HepG2 (cell line): Measurements from ENCODE around the gene ADAMTS15. TPM values are rescaled to one million over a fixed set of nuclear protein-coding genes. Genes with fewer than 3 reads are reported as not detected.

Experiments used
- ATAC-seq: fragments of 200-7000 bp; cut with Tn5 transposase; 3 replicates; pipeline ENCODE4 v1.9.1; 2020; ENCODE audit warnings: mild to moderate bottlenecking, moderate library complexity
- BruUV-seq: library from RNA; stranded (reverse); fragments of 400-500 nt; replicated peaks from 2 replicates; lab custom pipeline; 2021; lab: Mats Ljungman, UMichigan
- CTCF ChIA-PET: fragments of 300-600 bp; formaldehyde crosslinking; extraction: SDS; loops from one replicate; lab custom pipeline; 2021; ENCODE audit warnings: low total read pairs, inconsistent platforms, low intra/inter-chr PET ratio; lab: Yijun Ruan, JAX
- POLR2A ChIA-PET: fragments of 350-600 bp; sonication (Branson Sonifier 250); formaldehyde crosslinking; loops from one replicate; lab custom pipeline; 2020; ENCODE audit warnings: antibody characterized with exemption, inconsistent platforms; lab: Yijun Ruan, JAX
- DNase-seq: peaks from one replicate; pipeline ENCODE4 v3.0.0-alpha.2; 2015; ENCODE audit warnings: low spot score
- FAIRE-seq: peaks from 3 replicates; lab custom pipeline; 2011; peaks lifted over from hg19 to GRCh38; lab: Jason Lieb, UNC
- H2AFZ ChIP-seq: one replicate; pipeline ENCODE4 v1.6.1; 2011; ENCODE audit warnings: low read length, inconsistent platforms
- H3K27ac ChIP-seq: fragments of 300-600 bp; 3 replicates; pipeline ENCODE4 v1.8.0; 2011; ENCODE audit warnings: mixed run types, mild to moderate bottlenecking, mixed read lengths, low read length, inconsistent platforms; ENCODE audit not compliant: insufficient read depth; ENCODE audit errors: extremely low read length
- H3K27me3 ChIP-seq, 2 experiments: fragments of 200-600 bp in 1 of 2; 2 replicates in 1 of 2; 3 replicates in 1 of 2; pipeline versions ENCODE4 v1.6.0 to v1.8.0; 2011; ENCODE audit warnings: low read length in 2 of 2, mild to moderate bottlenecking in 2 of 2, moderate library complexity in 2 of 2, inconsistent platforms in 1 of 2; ENCODE audit not compliant: insufficient read depth in 2 of 2, control insufficient read depth in 1 of 2
- H3K36me3 ChIP-seq, 2 experiments: fragments of 200-600 bp in 1 of 2; replicated peaks in 1 of 2; 2 replicates in 1 of 2; 3 replicates in 1 of 2; pipeline versions ENCODE4 v1.5.1 to v1.8.0; 2011; ENCODE audit warnings: low read length in 2 of 2, inconsistent platforms in 1 of 2; ENCODE audit not compliant: insufficient read depth in 2 of 2, control insufficient read depth in 1 of 2
- H3K4me1 ChIP-seq: 2 replicates; pipeline ENCODE4 v1.5.1; 2012; ENCODE audit warnings: low read length, inconsistent platforms; ENCODE audit not compliant: insufficient read depth
- H3K4me2 ChIP-seq: 2 replicates; pipeline ENCODE4 v1.6.0; 2011; ENCODE audit warnings: low read depth, low read length, inconsistent platforms
- H3K4me3 ChIP-seq, 3 experiments: fragments of 200-600 bp in 1 of 3; sonication (generic), shearing (Covaris generic) in 1 of 3; replicated peaks in 1 of 3; 2 replicates each; pipeline ENCODE4 v1.5.1; 2011 to 2016; ENCODE audit warnings: low read length in 3 of 3, inconsistent platforms in 2 of 3, low read depth in 2 of 3, mild to moderate bottlenecking in 2 of 3, control low read depth in 1 of 3, mixed read lengths in 1 of 3; ENCODE audit not compliant: insufficient read depth in 1 of 3
- H3K79me2 ChIP-seq: one replicate; pipeline ENCODE4 v1.6.1; 2011; ENCODE audit warnings: low read length, inconsistent platforms; ENCODE audit not compliant: insufficient read depth
- H3K9ac ChIP-seq: 2 replicates; pipeline ENCODE4 v1.6.0; 2011; ENCODE audit warnings: mild to moderate bottlenecking, low read depth, low read length, inconsistent platforms; ENCODE audit not compliant: insufficient read depth
- H3K9me3 ChIP-seq: 2 replicates; pipeline ENCODE4 v1.5.1; 2012; ENCODE audit warnings: mild to moderate bottlenecking, low read length
- H4K20me1 ChIP-seq: 2 replicates; pipeline ENCODE4 v1.6.0; 2011; ENCODE audit warnings: inconsistent platforms, mild to moderate bottlenecking, low read length, moderate library complexity; ENCODE audit not compliant: insufficient read depth
- AHDC1 ChIP-seq: sonication (generic); formaldehyde crosslinking; IDR thresholded peaks from 2 replicates; pipeline ENCODE4 v1.5.1; 2020; ENCODE audit warnings: mild to moderate bottlenecking, missing genetic modification reagents, borderline replicate concordance
- CBFB ChIP-seq: sonication (generic); formaldehyde crosslinking; IDR thresholded peaks from 2 replicates; pipeline ENCODE4 v1.4.0; 2020; ENCODE audit warnings: missing genetic modification reagents
- FOXO1 ChIP-seq: sonication (generic); formaldehyde crosslinking; IDR thresholded peaks from 2 replicates; pipeline ENCODE4 v1.4.0; 2020; ENCODE audit warnings: missing genetic modification reagents
- PHF20 ChIP-seq: sonication (generic); formaldehyde crosslinking; IDR thresholded peaks from 2 replicates; pipeline ENCODE4 v1.5.0; 2020; ENCODE audit warnings: mild to moderate bottlenecking, missing genetic modification reagents
- PITX1 ChIP-seq: sonication (generic); formaldehyde crosslinking; IDR thresholded peaks from 2 replicates; pipeline ENCODE4 v1.5.1; 2020; ENCODE audit warnings: mild to moderate bottlenecking, missing genetic modification reagents
- PLSCR1 ChIP-seq: sonication (generic); formaldehyde crosslinking; IDR thresholded peaks from 2 replicates; pipeline ENCODE4 v1.5.0; 2020; ENCODE audit warnings: missing genetic modification reagents, mild to moderate bottlenecking, borderline replicate concordance
- TOE1 ChIP-seq: sonication (generic); formaldehyde crosslinking; IDR thresholded peaks from 2 replicates; pipeline ENCODE4 v1.4.0; 2020; ENCODE audit warnings: mild to moderate bottlenecking, missing genetic modification reagents
- ZHX1 ChIP-seq: sonication (generic); formaldehyde crosslinking; IDR thresholded peaks from 2 replicates; pipeline ENCODE4 v1.8.1; 2022; ENCODE audit warnings: low read depth, mild to moderate bottlenecking, missing genetic modification reagents
- ZNF512B ChIP-seq: sonication (generic); formaldehyde crosslinking; IDR thresholded peaks from 2 replicates; pipeline ENCODE4 v1.5.1; 2020; ENCODE audit warnings: missing genetic modification reagents, mild to moderate bottlenecking, borderline replicate concordance
- ZNF570 ChIP-seq: sonication (generic); formaldehyde crosslinking; IDR thresholded peaks from 2 replicates; pipeline ENCODE4 v1.4.0; 2020; ENCODE audit warnings: mild to moderate bottlenecking, missing genetic modification reagents, borderline replicate concordance
- ZNF639 ChIP-seq: conservative IDR thresholded peaks from 2 replicates; pipeline ENCODE4 v1.6.1; 2018; ENCODE audit warnings: missing genetic modification reagents
- WGBS: methylation state at CpG from one replicate; pipeline ENCODE4 v1.1.6; 2017; ENCODE audit warnings: low lambda C conversion rate; 5-methylcytosine and 5-hydroxymethylcytosine counted together
- in situ Hi-C: cut with HindIII; loops from 2 replicates; pipeline ENCODE4 v1.10.0; 2017; ENCODE audit warnings: low pct_unique_long_range_greater_than_20kb; ENCODE audit not compliant: extremely low pct_ligation_motif_present
- intact Hi-C: fragments of 100-400 bp; cut with micrococcal nuclease; formaldehyde crosslinking; loops from one replicate; pipeline ENCODE4 v1.10.0; 2022; ENCODE audit not compliant: unreplicated experiment
- polyA plus RNA-seq, 8 experiments: library from polyadenylated mRNA; depleted of rRNA in 3 of 8; stranded (reverse) in 7 of 8; unstranded in 1 of 8; fragments of >200 nt; fragmentation: Illumina TruSeq in 4 of 8; extraction: Trizol in 4 of 8; gene quantifications; 2 replicates each; pipeline versions ENCODE4 v1.2.1 to v1.2.3, GENCODE V29; 2011 to 2016; ENCODE audit warnings: low read depth in 4 of 8, missing spikeins in 1 of 8, mixed read lengths in 1 of 8; ENCODE audit not compliant: insufficient read depth in 1 of 8
- total RNA-seq, 5 experiments: library from RNA; depleted of rRNA; stranded (reverse); fragments of >200 nt; fragmentation: Illumina TruSeq; extraction: Trizol; gene quantifications; 2 replicates each; pipeline ENCODE4 v1.2.3, GENCODE V29; 2016; ENCODE audit warnings: low read depth in 1 of 5

Gene ADAMTS15
- total and polyA plus RNA-seq, 2 of the 13 experiments (the other 11 are each of a cell fraction or from before 2014, with no cell fraction given): 0.01 to 0.02 TPM

- WGBS: 11% methylated on average over 1 of the region's 1 CpG
- Histone ChIP-seq H3K9me3 (peaks cover 10% of the 10 kb centered on the region), H3K36me3 (no peaks in the 10 kb centered on the region), H3K27me3 (no peaks in the 10 kb centered on the region; a peak in 1 of 5 replicates), H3K9ac (no peak overlapping the region), H3K4me1 (no peaks in the 10 kb centered on the region), H3K4me2 (no peak overlapping the region), H3K79me2 (no peaks in the 10 kb centered on the region), H3K4me3 (no peak overlapping the region), H4K20me1 (no peaks in the 10 kb centered on the region), H3K27ac (no peak overlapping the region), H2AFZ (no peak overlapping the region)
- ATAC-seq (no peak), DNase-seq (no peak), FAIRE-seq (no peak)
- no TSS peak for BruUV-seq
- intact Hi-C loops: no loop called here
- POLR2A ChIA-PET: no interaction called here
- in situ Hi-C loops: no loop called here
- CTCF ChIA-PET: no interaction called here
- TF ChIP-seq ZNF512B (CRISPR knock-in tag): no peak
- no peak for TF ChIP-seq PLSCR1 (CRISPR knock-in tag)
- no peak for TF ChIP-seq TOE1 (CRISPR knock-in tag)
- TF ChIP-seq ZNF639 (CRISPR knock-in tag): no peak
- no peak for TF ChIP-seq CBFB (CRISPR knock-in tag)
- TF ChIP-seq ZNF570 (CRISPR knock-in tag): no peak
- no peak for TF ChIP-seq AHDC1 (CRISPR knock-in tag)
- TF ChIP-seq PHF20 (CRISPR knock-in tag): no peak
- TF ChIP-seq ZHX1: no peak
- TF ChIP-seq PITX1 (CRISPR knock-in tag): no peak
- TF ChIP-seq FOXO1: no peak
These were observed 60.5 kb downstream of the ADAMTS15 start for GRCh38 chr11:130508913-130509312.
